ENCODE results near the gene OOSP2. TPM values are rescaled to one million over a fixed set of nuclear protein-coding genes. Genes with fewer than 3 reads are reported as not detected.
"Not testable (repeated sequence)": the region's sequence is repeated elsewhere in the genome, so short reads cannot be mapped to it uniquely, and the experiment has no call there.

The OOSP2 gene
- total RNA-seq, 4 donors from 2014 or later, result not detected

GRCh38 chr11:60029015-60029632, 11.1 kb upstream of the OOSP2 start:
- Histone ChIP-seq H3K36me3 (no peaks in the 10 kb centered on the region), H3K9me3 (no peaks in the 10 kb centered on the region), H3K4me1 (no peaks in the 10 kb centered on the region), H3K4me3 (no peak overlapping the region), H3K27me3 (no peaks in the 10 kb centered on the region), H3K27ac (replicated peaks in 1 of 4) (no peak overlapping the region)
- intact Hi-C loops (cut with DNase I), result no loop called here
- 72% methylated on average over 3 of the region's 3 CpGs for WGBS
- no peak for DNase-seq (ENCODE audit: extremely low spot score)
- TF ChIP-seq CTCF (IDR thresholded peaks at IDR 0.05), result no peak
- TF ChIP-seq POLR2AphosphoS5 (IDR thresholded peaks at IDR 0.05), result no peak
- TF ChIP-seq POLR2A (IDR thresholded peaks at IDR 0.05; ENCODE audit: low read depth), result no peak
- TF ChIP-seq EP300 (IDR thresholded peaks at IDR 0.05), result no peak

GRCh38 chr11:60050422-60050821, 10.2 kb downstream of the OOSP2 start:
- DNase-seq (ENCODE audit: extremely low spot score); H3K9me3 ChIP-seq; H3K27ac ChIP-seq (replicated peaks in 1 of 4); H3K4me1 ChIP-seq; H3K36me3 ChIP-seq; H3K4me3 ChIP-seq; H3K27me3 ChIP-seq; intact Hi-C loops (cut with DNase I): not testable (repeated sequence)

- H3K4me1 ChIP-seq; DNase-seq (ENCODE audit: extremely low spot score); H3K27ac ChIP-seq (replicated peaks in 1 of 4); H3K36me3 ChIP-seq; H3K4me3 ChIP-seq; H3K9me3 ChIP-seq; H3K27me3 ChIP-seq; intact Hi-C loops (cut with DNase I): not testable (repeated sequence)
- 67% methylated on average over 3 of the region's 3 CpGs for WGBS
Measured at GRCh38 chr11:60050839-60051238, 10.6 kb downstream of the OOSP2 start.

GRCh38 chr11:60056349-60056969, 16.2 kb downstream of the OOSP2 start, which contains the start of gene MS4A3:
MS4A3 (plus strand) TSS chr11:60056665; CDS start chr11:60061161, 4,496 bp downstream.
- intact Hi-C loops (cut with DNase I), result no loop called here
- no peaks in the 10 kb centered on the region for H3K27me3 ChIP-seq
- no peak for TF ChIP-seq EP300 (IDR thresholded peaks at IDR 0.05)
- H3K4me3 ChIP-seq, result no peak within 1 kb of the TSS
- H3K36me3 ChIP-seq, result no peaks in the 10 kb centered on the region
- H3K9me3 ChIP-seq, result no peaks in the 10 kb centered on the region
- 68% methylated on average over 8 of the region's 8 CpGs for WGBS
- no peak within 1 kb of the TSS for H3K27ac ChIP-seq (replicated peaks in 1 of 4)
- DNase-seq (ENCODE audit: extremely low spot score), result no peak
- no peaks in the 10 kb centered on the region for H3K4me1 ChIP-seq

- Histone ChIP-seq H3K4me3 (no peak overlapping the region), H3K9me3 (no peaks in the 10 kb centered on the region), H3K36me3 (no peaks in the 10 kb centered on the region), H3K4me1 (no peaks in the 10 kb centered on the region), H3K27me3 (no peaks in the 10 kb centered on the region), H3K27ac (replicated peaks in 1 of 4) (no peak overlapping the region)
- TF ChIP-seq CTCF (IDR thresholded peaks at IDR 0.05) (no peak), POLR2AphosphoS5 (IDR thresholded peaks at IDR 0.05) (no peak), POLR2A (IDR thresholded peaks at IDR 0.05; ENCODE audit: low read depth) (no peak), EP300 (IDR thresholded peaks at IDR 0.05) (no peak)
- intact Hi-C loops (cut with DNase I), result no loop called here
- WGBS, result 84% methylated on average over 3 of the region's 3 CpGs
- DNase-seq (ENCODE audit: extremely low spot score), result no peak
Measured at GRCh38 chr11:60059052-60059451, 18.8 kb downstream of the OOSP2 start.

GRCh38 chr11:60059521-60060240, 19.5 kb downstream of the OOSP2 start:
- Histone ChIP-seq H3K27ac (replicated peaks in 1 of 4) (no peak overlapping the region), H3K4me1 (no peaks in the 10 kb centered on the region), H3K27me3 (no peaks in the 10 kb centered on the region), H3K4me3 (no peak overlapping the region), H3K36me3 (no peaks in the 10 kb centered on the region), H3K9me3 (no peaks in the 10 kb centered on the region)
- TF ChIP-seq EP300 (IDR thresholded peaks at IDR 0.05), result no peak
- TF ChIP-seq POLR2AphosphoS5 (IDR thresholded peaks at IDR 0.05), result no peak
- no peak for TF ChIP-seq POLR2A (IDR thresholded peaks at IDR 0.05; ENCODE audit: low read depth)
- no peak for TF ChIP-seq CTCF (IDR thresholded peaks at IDR 0.05)
- WGBS, result 94% methylated on average over 4 of the region's 4 CpGs
- intact Hi-C loops (cut with DNase I), result no loop called here
- DNase-seq (ENCODE audit: extremely low spot score), result no peak

Data from esophagus muscularis mucosa (tissue), 4 donors.